Smooth muscle cell (in vitro differentiated cells): ENCODE measurements around the gene ARFRP1. TPM values are rescaled to one million over a fixed set of nuclear protein-coding genes. Genes with fewer than 3 reads are reported as not detected.

Source experiments
- DNase-seq: peaks from one replicate; lab custom pipeline; 2025; ENCODE audit not compliant: unreplicated experiment; lab: John Stamatoyannopoulos, UW
- H2AFZ ChIP-seq: fragments of 200-600 bp; sonication (generic); 2 replicates; pipeline ENCODE4 v1.6.0; 2016; ENCODE audit warnings: antibody characterized with exemption, low read depth, mild to moderate bottlenecking
- H3F3A ChIP-seq: fragments of 200-600 bp; sonication (generic); 2 replicates; pipeline ENCODE4 v1.6.0; 2017; ENCODE audit warnings: antibody characterized with exemption, low read depth
- H3K27ac ChIP-seq: fragments of 200-600 bp; sonication (generic); 2 replicates; pipeline ENCODE4 v1.5.1; 2016; ENCODE audit warnings: low read depth, mild to moderate bottlenecking
- H3K27me3 ChIP-seq: fragments of 200-600 bp; sonication (generic); 2 replicates; pipeline ENCODE4 v1.6.1; 2016; ENCODE audit warnings: low read depth, mild to moderate bottlenecking
- H3K36me3 ChIP-seq: fragments of 200-600 bp; sonication (generic); 2 replicates; pipeline ENCODE4 v1.5.1; 2016; ENCODE audit warnings: low read depth
- H3K4me1 ChIP-seq: fragments of 200-600 bp; sonication (generic); 2 replicates; pipeline ENCODE4 v1.5.1; 2016; ENCODE audit warnings: low read depth
- H3K4me2 ChIP-seq: fragments of 200-600 bp; sonication (generic); 2 replicates; pipeline ENCODE4 v1.6.0; 2016; ENCODE audit warnings: mild to moderate bottlenecking
- H3K4me3 ChIP-seq: fragments of 200-600 bp; sonication (generic); 2 replicates; pipeline ENCODE4 v1.5.1; 2016; ENCODE audit warnings: mild to moderate bottlenecking
- H3K79me2 ChIP-seq: fragments of 200-600 bp; sonication (generic); 2 replicates; pipeline ENCODE4 v1.6.0; 2016; ENCODE audit warnings: low read depth, mild to moderate bottlenecking
- H3K9ac ChIP-seq: fragments of 200-600 bp; sonication (generic); 2 replicates; pipeline ENCODE4 v1.6.0; 2016; ENCODE audit warnings: low read depth
- H3K9me3 ChIP-seq: fragments of 200-600 bp; sonication (generic); replicated peaks from 2 replicates; pipeline ENCODE4 v1.5.1; 2016; ENCODE audit warnings: low read depth
- H4K20me1 ChIP-seq: fragments of 200-600 bp; sonication (generic); 2 replicates; pipeline ENCODE4 v1.6.0; 2016; ENCODE audit warnings: low read depth
- CTCF ChIP-seq: fragments of 200-600 bp; sonication (generic); IDR thresholded peaks from 2 replicates; pipeline ENCODE4 v1.5.1; 2017; ENCODE audit warnings: borderline replicate concordance, mild to moderate bottlenecking, antibody characterized with exemption; ENCODE audit not compliant: insufficient read depth, poor library complexity, severe bottlenecking
- WGBS: methylation state at CpG from one replicate; pipeline ENCODE4 v1.1.7; 2016; ENCODE audit warnings: low lambda C conversion rate; 5-methylcytosine and 5-hydroxymethylcytosine counted together
- polyA plus RNA-seq: library from polyadenylated mRNA; unstranded; fragments of >200 nt; fragmentation: Nextera tagmentation; extraction: Ambion mirVana; gene quantifications from 2 replicates; pipeline ENCODE4 v1.2.1, GENCODE V29; 2016
- total RNA-seq: library from RNA; depleted of rRNA; stranded (reverse); fragments of >200 nt; gene quantifications from 2 replicates; pipeline ENCODE4 v1.2.3, GENCODE V29; 2014

ARFRP1 gene
- total and polyA plus RNA-seq, 2 experiments from 2014 or later, result 11.8 to 42.3 TPM

GRCh38 chr20:63690898-63691710 lies 16.7 kb downstream of the ARFRP1 start:
- no peaks in the 10 kb centered on the region for H3K27me3 ChIP-seq
- no peak overlapping the region for H3K27ac ChIP-seq
- no peaks in the 10 kb centered on the region for H3K79me2 ChIP-seq
- H3K36me3 ChIP-seq, result no peaks in the 10 kb centered on the region
- no peaks in the 10 kb centered on the region for H3F3A ChIP-seq
- H3K4me2 ChIP-seq, result no peak overlapping the region
- no peaks in the 10 kb centered on the region for H3K9me3 ChIP-seq
- no peaks in the 10 kb centered on the region for H4K20me1 ChIP-seq
- no peak for DNase-seq
- H3K4me3 ChIP-seq, result no peak overlapping the region
- H3K9ac ChIP-seq, result no peak overlapping the region
- 94% methylated on average over 22 of the region's 24 CpGs for whole genome bisulfite sequencing
- TF ChIP-seq CTCF, result no peak
- H3K4me1 ChIP-seq, result no peaks in the 10 kb centered on the region
- H2AFZ ChIP-seq, result no peak overlapping the region

GRCh38 chr20:63690003-63690897 lies 17.5 kb downstream of the ARFRP1 start:
- Histone ChIP-seq H3K9ac (no peak overlapping the region), H2AFZ (no peak overlapping the region)

GRCh38 chr20:63689046-63690002 lies 18.5 kb downstream of the ARFRP1 start:
- Histone ChIP-seq H3K79me2 (no peaks in the 10 kb centered on the region), H3K4me2 (no peak overlapping the region), H3K9me3 (no peaks in the 10 kb centered on the region), H4K20me1 (no peaks in the 10 kb centered on the region), H3K4me1 (no peaks in the 10 kb centered on the region), H3K27ac (no peak overlapping the region), H2AFZ (no peak overlapping the region), H3K36me3 (no peaks in the 10 kb centered on the region), H3K9ac (no peak overlapping the region), H3K27me3 (no peaks in the 10 kb centered on the region), H3K4me3 (no peak overlapping the region), H3F3A (no peaks in the 10 kb centered on the region)
- DNase-seq, result no peak
- WGBS, result 98% methylated on average over 27 of the region's 44 CpGs
- TF ChIP-seq CTCF, result no peak

More at GRCh38 chr20:63690003-63690897, 17.5 kb downstream of the ARFRP1 start:
- WGBS, result 91% methylated on average over 21 of the region's 40 CpGs
- Histone ChIP-seq H3K36me3 (no peaks in the 10 kb centered on the region), H3K4me1 (no peaks in the 10 kb centered on the region), H3K4me2 (no peak overlapping the region), H3K27me3 (no peaks in the 10 kb centered on the region), H4K20me1 (no peaks in the 10 kb centered on the region), H3K27ac (no peak overlapping the region), H3K9me3 (no peaks in the 10 kb centered on the region), H3K4me3 (no peak overlapping the region), H3F3A (no peaks in the 10 kb centered on the region), H3K79me2 (no peaks in the 10 kb centered on the region)
- no peak for TF ChIP-seq CTCF
- DNase-seq, result no peak
